Measurements from ENCODE around the gene PRKRA.

- TF ChIP-seq, protein P1, sequence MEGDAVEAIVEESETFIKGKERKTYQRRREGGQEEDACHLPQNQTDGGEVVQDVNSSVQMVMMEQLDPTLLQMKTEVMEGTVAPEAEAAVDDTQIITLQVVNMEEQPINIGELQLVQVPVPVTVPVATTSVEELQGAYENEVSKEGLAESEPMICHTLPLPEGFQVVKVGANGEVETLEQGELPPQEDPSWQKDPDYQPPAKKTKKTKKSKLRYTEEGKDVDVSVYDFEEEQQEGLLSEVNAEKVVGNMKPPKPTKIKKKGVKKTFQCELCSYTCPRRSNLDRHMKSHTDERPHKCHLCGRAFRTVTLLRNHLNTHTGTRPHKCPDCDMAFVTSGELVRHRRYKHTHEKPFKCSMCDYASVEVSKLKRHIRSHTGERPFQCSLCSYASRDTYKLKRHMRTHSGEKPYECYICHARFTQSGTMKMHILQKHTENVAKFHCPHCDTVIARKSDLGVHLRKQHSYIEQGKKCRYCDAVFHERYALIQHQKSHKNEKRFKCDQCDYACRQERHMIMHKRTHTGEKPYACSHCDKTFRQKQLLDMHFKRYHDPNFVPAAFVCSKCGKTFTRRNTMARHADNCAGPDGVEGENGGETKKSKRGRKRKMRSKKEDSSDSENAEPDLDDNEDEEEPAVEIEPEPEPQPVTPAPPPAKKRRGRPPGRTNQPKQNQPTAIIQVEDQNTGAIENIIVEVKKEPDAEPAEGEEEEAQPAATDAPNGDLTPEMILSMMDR (IDR thresholded peaks at IDR 0.05), result no peak
- no peak for TF ChIP-seq POLR2A (IDR thresholded peaks at IDR 0.05)
Measured at GRCh38 chr2:178395941-178396570, 54.9 kb downstream of the PRKRA start.
